ENCODE results near the gene TBC1D21. TPM values are rescaled to one million over a fixed set of nuclear protein-coding genes. Genes with fewer than 3 reads are reported as not detected.
"Not testable (repeated sequence)": the region's sequence is repeated elsewhere in the genome, so short reads cannot be mapped to it uniquely, and the experiment has no call there.

TBC1D21 gene
- total and polyA plus RNA-seq, 7 experiments from 2014 or later: not detected

GRCh38 chr15:73936181-73936580 is 62.8 kb downstream of the TBC1D21 start:
- no peak overlapping the region for H3K4me3 ChIP-seq (ENCODE audit: low read length)
- H3K27ac ChIP-seq (ENCODE audit: low read depth, low read length): no peak overlapping the region
- H3K36me3 ChIP-seq (ENCODE audit: control insufficient read depth in 2 of 3, insufficient read depth in 3 of 3, low read length in 3 of 3): no peaks in the 10 kb centered on the region
- POLR2A ChIA-PET: interaction anchor here (1.1 to 1.9 kb wide), 2 partner anchors 9 to 30 kb away, joined by 4 to 7 read pairs; no protein-coding TSS in a partner anchor
- no peaks in the 10 kb centered on the region for H3K36me3 Mint-ChIP-seq
- H3K9me3 ChIP-seq (ENCODE audit: control insufficient read depth in 2 of 3, low read length in 3 of 3): no peaks in the 10 kb centered on the region
- CTCF ChIA-PET: interaction anchor here (0.7 to 1.7 kb wide), 3 partner anchors 8 to 30 kb away, joined by 3 to 11 read pairs (median 4); no protein-coding TSS in a partner anchor
- no peak overlapping the region for H3K4me3 Mint-ChIP-seq
- no peaks in the 10 kb centered on the region for H3K4me1 ChIP-seq (ENCODE audit: control insufficient read depth in 2 of 2, insufficient read depth in 2 of 2, low read length in 2 of 2)
- no peaks in the 10 kb centered on the region for H3K27me3 ChIP-seq (ENCODE audit: control insufficient read depth in 2 of 2, insufficient read depth in 2 of 2, low read length in 2 of 2)
- H3K9me3 Mint-ChIP-seq: peaks cover 0 to 2% (median 0%) of the 10 kb centered on the region in 11 donors
- no peak for DNase-seq
- intact Hi-C loops (cut with micrococcal nuclease): no loop called here
- no peaks in the 10 kb centered on the region for H3K27me3 Mint-ChIP-seq
- ATAC-seq: no peak
- no peak overlapping the region for H3K27ac Mint-ChIP-seq
- peaks cover 0 to 8% (median under 1%) of the 10 kb centered on the region in 7 donors for H3K4me1 Mint-ChIP-seq

DNA sequence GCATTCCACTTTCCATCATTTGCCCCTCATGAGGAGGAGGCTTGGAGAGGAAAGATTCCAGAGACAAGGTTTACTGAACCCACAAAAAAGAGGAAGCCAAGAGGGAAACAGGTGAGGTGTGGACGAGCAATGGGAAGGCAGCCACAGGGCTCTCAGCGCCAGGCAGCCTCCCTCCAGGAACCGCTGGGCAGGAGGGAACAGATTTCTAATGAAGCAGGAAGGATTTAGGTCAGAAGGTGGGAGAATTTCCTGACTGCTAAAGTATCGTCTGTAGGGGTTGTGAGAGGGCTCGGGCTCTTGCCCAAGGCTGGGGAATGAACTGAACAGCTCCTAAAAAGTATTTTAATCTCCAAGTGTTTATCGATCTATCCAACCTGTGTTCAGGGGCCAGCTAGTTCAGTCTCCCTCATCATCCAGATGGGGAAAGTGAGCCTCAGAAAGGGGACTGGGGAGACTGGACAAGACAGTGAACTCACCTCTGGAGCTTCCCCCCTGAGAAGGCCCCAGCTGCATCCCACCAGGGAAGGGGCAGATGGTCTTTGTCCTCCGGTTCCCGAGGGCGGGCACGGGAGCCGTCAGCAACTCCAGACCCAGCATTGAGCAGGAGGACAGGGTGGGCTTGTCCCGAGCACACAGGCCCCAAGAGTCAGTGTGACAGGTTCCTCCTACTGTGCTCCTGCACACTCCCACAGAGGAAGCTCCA is 63.4 kb downstream of the TBC1D21 start:
- intact Hi-C loops (cut with micrococcal nuclease): no loop called here
- no peak overlapping the region for H3K27ac ChIP-seq (ENCODE audit: low read depth, low read length)
- H3K9me3 ChIP-seq (ENCODE audit: control insufficient read depth in 2 of 3, low read length in 3 of 3): no peaks in the 10 kb centered on the region
- no peaks in the 10 kb centered on the region for H3K27me3 ChIP-seq (ENCODE audit: control insufficient read depth in 2 of 2, insufficient read depth in 2 of 2, low read length in 2 of 2)
- Mint-ChIP-seq H3K4me1 (peaks cover 3 to 10% (median 6%) of the 10 kb centered on the region in 7 donors), H3K36me3 (no peaks in the 10 kb centered on the region), H3K4me3 (no peak overlapping the region), H3K9me3 (peaks cover 0 to 2% (median 0%) of the 10 kb centered on the region in 11 donors), H3K27me3 (no peaks in the 10 kb centered on the region), H3K27ac (no peak overlapping the region)
- no peaks in the 10 kb centered on the region for H3K36me3 ChIP-seq (ENCODE audit: control insufficient read depth in 2 of 3, insufficient read depth in 3 of 3, low read length in 3 of 3)
- ChIA-PET POLR2A (interaction anchor here (1.1 kb wide), 1 partner anchor 9 kb away, joined by 4 read pairs; no protein-coding TSS in a partner anchor), CTCF (interaction anchor here (0.7 to 1.7 kb wide), 3 partner anchors 9 to 30 kb away, joined by 3 to 11 read pairs (median 4); no protein-coding TSS in a partner anchor)
- ATAC-seq: no peak
- DNase-seq: no peak
- H3K4me3 ChIP-seq (ENCODE audit: low read length): no peak overlapping the region
- peaks cover 4 to 5% of the 10 kb centered on the region in 2 donors for H3K4me1 ChIP-seq (ENCODE audit: control insufficient read depth in 2 of 2, insufficient read depth in 2 of 2, low read length in 2 of 2)

GRCh38 chr15:73937296-73937695 is 63.9 kb downstream of the TBC1D21 start:
- ChIA-PET CTCF (interaction anchor here (1.7 kb wide), 1 partner anchor 9 kb away, joined by 11 read pairs; no protein-coding TSS in a partner anchor), POLR2A (no interaction called here)
- Histone ChIP-seq H3K27ac (ENCODE audit: low read depth, low read length) (no peak overlapping the region), H3K36me3 (ENCODE audit: control insufficient read depth in 2 of 3, insufficient read depth in 3 of 3, low read length in 3 of 3) (no peaks in the 10 kb centered on the region), H3K27me3 (ENCODE audit: control insufficient read depth in 2 of 2, insufficient read depth in 2 of 2, low read length in 2 of 2) (no peaks in the 10 kb centered on the region), H3K4me1 (ENCODE audit: control insufficient read depth in 2 of 2, insufficient read depth in 2 of 2, low read length in 2 of 2) (peaks cover 10% of the 10 kb centered on the region in 2 donors), H3K9me3 (ENCODE audit: control insufficient read depth in 2 of 3, low read length in 3 of 3) (no peaks in the 10 kb centered on the region), H3K4me3 (ENCODE audit: low read length) (no peak overlapping the region)
- peaks cover 5 to 15% (median 11%) of the 10 kb centered on the region in 7 donors for H3K4me1 Mint-ChIP-seq
- no peak for ATAC-seq
- no peak overlapping the region for H3K27ac Mint-ChIP-seq
- no peaks in the 10 kb centered on the region for H3K36me3 Mint-ChIP-seq
- H3K9me3 Mint-ChIP-seq: peaks cover 0 to 2% (median 0%) of the 10 kb centered on the region in 11 donors
- H3K27me3 Mint-ChIP-seq: no peaks in the 10 kb centered on the region
- DNase-seq: no peak
- no peak overlapping the region for H3K4me3 Mint-ChIP-seq
- intact Hi-C loops (cut with micrococcal nuclease): no loop called here

DNA sequence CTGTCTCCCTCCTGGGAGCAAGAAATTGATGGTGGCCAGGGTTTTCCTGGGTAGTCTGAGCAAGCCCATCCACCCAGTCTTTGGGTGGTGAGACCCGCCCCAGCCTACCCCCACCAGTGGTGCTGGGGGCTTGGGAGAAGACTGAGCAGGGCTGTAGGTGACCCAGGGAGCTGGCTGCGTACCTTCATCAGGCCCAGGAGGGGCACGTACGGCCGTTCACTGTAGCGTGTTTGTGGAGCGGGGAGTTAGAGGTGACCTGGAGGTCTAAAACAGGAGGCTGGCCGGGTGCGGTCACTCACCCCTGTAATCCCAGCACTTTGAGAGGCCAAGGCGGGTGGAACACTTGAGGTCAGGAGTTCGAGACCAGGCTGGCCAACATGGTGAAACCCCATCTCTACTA is 64.4 kb downstream of the TBC1D21 start:
- no peaks in the 10 kb centered on the region for H3K9me3 ChIP-seq (ENCODE audit: control insufficient read depth in 2 of 3, low read length in 3 of 3)
- H3K36me3 Mint-ChIP-seq: no peaks in the 10 kb centered on the region
- intact Hi-C loops (cut with micrococcal nuclease): no loop called here
- H3K36me3 ChIP-seq (ENCODE audit: control insufficient read depth in 2 of 3, insufficient read depth in 3 of 3, low read length in 3 of 3): no peaks in the 10 kb centered on the region
- H3K4me3 Mint-ChIP-seq: no peak overlapping the region
- peaks cover 0 to 3% (median 0%) of the 10 kb centered on the region in 5 donors for H3K27me3 Mint-ChIP-seq
- ChIA-PET POLR2A (interaction anchor here (0.9 kb wide), 1 partner anchor 24 kb away, joined by 4 read pairs; no protein-coding TSS in a partner anchor), CTCF (no interaction called here)
- no peak overlapping the region for H3K27ac ChIP-seq (ENCODE audit: low read depth, low read length)
- H3K9me3 Mint-ChIP-seq: peaks cover 0 to 2% (median 0%) of the 10 kb centered on the region in 11 donors
- ATAC-seq: no peak
- H3K4me1 Mint-ChIP-seq: peaks cover 5 to 19% (median 15%) of the 10 kb centered on the region in 7 donors
- no peak overlapping the region for H3K27ac Mint-ChIP-seq
- no peak overlapping the region for H3K4me3 ChIP-seq (ENCODE audit: low read length)
- H3K4me1 ChIP-seq (ENCODE audit: control insufficient read depth in 2 of 2, insufficient read depth in 2 of 2, low read length in 2 of 2): peaks cover 14 to 15% of the 10 kb centered on the region in 2 donors
- H3K27me3 ChIP-seq (ENCODE audit: control insufficient read depth in 2 of 2, insufficient read depth in 2 of 2, low read length in 2 of 2): no peaks in the 10 kb centered on the region
- no peak for DNase-seq

DNA sequence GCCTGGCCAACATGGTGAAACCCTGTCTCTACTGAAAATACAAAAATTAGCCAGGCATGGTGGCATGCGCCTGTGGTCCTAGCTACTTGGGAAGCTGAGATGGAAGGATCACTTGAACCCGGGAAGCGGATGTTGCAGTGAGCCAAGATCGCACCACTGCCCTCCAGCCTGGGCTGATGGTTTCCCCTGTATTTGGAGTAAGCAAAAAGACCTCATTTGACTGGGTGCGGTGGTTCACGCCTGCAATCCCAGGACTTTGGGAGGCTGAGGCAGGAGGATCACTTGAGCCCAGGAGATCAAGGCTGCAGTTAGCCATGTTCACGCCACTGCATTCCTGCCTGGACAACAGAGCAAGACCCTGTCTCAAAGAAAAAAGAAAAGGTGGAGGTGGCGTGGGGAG is 65.2 kb downstream of the TBC1D21 start:
- H3K4me1 ChIP-seq (ENCODE audit: control insufficient read depth in 2 of 2, insufficient read depth in 2 of 2, low read length in 2 of 2): peaks cover 14 to 15% of the 10 kb centered on the region in 2 donors
- H3K36me3 Mint-ChIP-seq; CTCF ChIA-PET; H3K4me3 Mint-ChIP-seq; H3K9me3 ChIP-seq (ENCODE audit: control insufficient read depth in 2 of 3, low read length in 3 of 3); ATAC-seq; H3K27ac ChIP-seq (ENCODE audit: low read depth, low read length); H3K36me3 ChIP-seq (ENCODE audit: control insufficient read depth in 2 of 3, insufficient read depth in 3 of 3, low read length in 3 of 3); DNase-seq; H3K27me3 Mint-ChIP-seq; H3K9me3 Mint-ChIP-seq; H3K27me3 ChIP-seq (ENCODE audit: control insufficient read depth in 2 of 2, insufficient read depth in 2 of 2, low read length in 2 of 2); intact Hi-C loops (cut with micrococcal nuclease); H3K27ac Mint-ChIP-seq; H3K4me3 ChIP-seq (ENCODE audit: low read length): not testable (repeated sequence)
- POLR2A ChIA-PET: interaction anchor here (0.9 kb wide), 1 partner anchor 23 kb away, joined by 4 read pairs; no protein-coding TSS in a partner anchor
- peaks cover 5 to 19% (median 15%) of the 10 kb centered on the region in 7 donors for H3K4me1 Mint-ChIP-seq

Other genes with a start within 250 kb of the TBC1D21 start
- gene NPTN, start 240.2 kb upstream of the TBC1D21 start, total RNA-seq: 10 to 100 TPM; 26.8 to 48.2 (median 42.6) TPM
- gene NPTN, start 240.2 kb upstream of the TBC1D21 start, polyA plus RNA-seq: 10 to 100 TPM; 35.3 to 51.9 TPM
- 1 to 10 TPM in 2 of 5 experiments, under 1 TPM in 1, not detected in 2; 0.76 to 2.7 (median 1.9) TPM for gene CD276, start 189.2 kb upstream of the TBC1D21 start, total RNA-seq
- not detected for gene CD276, start 189.2 kb upstream of the TBC1D21 start, polyA plus RNA-seq
- gene INSYN1, start 120.2 kb upstream of the TBC1D21 start, total RNA-seq: not detected
- not detected for gene INSYN1, start 120.2 kb upstream of the TBC1D21 start, polyA plus RNA-seq
- gene LOXL1, start 52.9 kb downstream of the TBC1D21 start, total RNA-seq: 1 to 10 TPM in 3 of 5 experiments, under 1 TPM in 2; 0.49 to 2.2 (median 1.0) TPM
- 1 to 10 TPM; 1.3 to 2.3 TPM for gene LOXL1, start 52.9 kb downstream of the TBC1D21 start, polyA plus RNA-seq
- gene STOML1, start 118.7 kb downstream of the TBC1D21 start, total RNA-seq: 10 to 100 TPM in 3 of 5 experiments, 1 to 10 TPM in 2; 7.5 to 14.5 (median 12.3) TPM
- gene STOML1, start 118.7 kb downstream of the TBC1D21 start, polyA plus RNA-seq: 10 to 100 TPM; 18.7 to 21.3 TPM
- gene PML, start 121.2 kb downstream of the TBC1D21 start, total RNA-seq: 100 to 1,000 TPM in 1 of 5 experiments, 10 to 100 TPM in 4; 42.1 to 113 (median 64.8) TPM
- gene PML, start 121.2 kb downstream of the TBC1D21 start, polyA plus RNA-seq: 10 to 100 TPM; 18.1 to 34.3 TPM
- gene GOLGA6A, start 209.0 kb downstream of the TBC1D21 start, total RNA-seq: under 1 TPM in 3 of 5 experiments, not detected in 2; 0.29 to 0.53 (median 0.32) TPM
- gene GOLGA6A, start 209.0 kb downstream of the TBC1D21 start, polyA plus RNA-seq: under 1 TPM in 1 of 2 donors, not detected in 1; 0.14 TPM

All from naive thymus-derived CD4-positive, alpha-beta T cell (primary cell).